ENCODE results near the gene HOTAIR.

- TF ChIP-seq HDAC2 (IDR thresholded peaks at IDR 0.05), result no peak
- no peak for TF ChIP-seq CTCF (IDR thresholded peaks at IDR 0.05)
- no peak for TF ChIP-seq MAZ (IDR thresholded peaks at IDR 0.05; ENCODE audit: borderline replicate concordance, low read depth, low read length)
- TF ChIP-seq POLR2A (IDR thresholded peaks at IDR 0.05; ENCODE audit: low read length), result no peak
- TF ChIP-seq HES2 (IDR thresholded peaks at IDR 0.05), result no peak
- no peak for TF ChIP-seq FOXS1 (CRISPR knock-in tag; IDR thresholded peaks at IDR 0.05)
- no peak for TF ChIP-seq EP300 (IDR thresholded peaks at IDR 0.05)
- no peak for TF ChIP-seq CBX8 (IDR thresholded peaks at IDR 0.05)
Observed at GRCh38 chr12:53994009-53994263, 19.2 kb upstream of the HOTAIR start.

All from A549 (cell line).